Trophoblast cell (in vitro differentiated cells and primary cell): ENCODE measurements around the gene EEF1AKMT2.

Experiments
- DNase-seq, 2 donors: peaks; one replicate each; pipeline ENCODE4 v3.0.0-alpha.2; 2016
- H2AFZ ChIP-seq: 2 replicates; pipeline ENCODE4 v1.6.1; 2013; ENCODE audit warnings: low read length, moderate library complexity, mild to moderate bottlenecking; ENCODE audit not compliant: insufficient read depth, poor library complexity
- H2AK5ac ChIP-seq: 2 replicates; pipeline ENCODE4 v1.6.1; 2013; ENCODE audit warnings: mild to moderate bottlenecking, low read length
- H2BK120ac ChIP-seq: 2 replicates; pipeline ENCODE4 v1.6.1; 2013; ENCODE audit warnings: low read length, mild to moderate bottlenecking, moderate library complexity; ENCODE audit not compliant: insufficient read depth, poor library complexity
- H2BK12ac ChIP-seq: 2 replicates; pipeline ENCODE4 v1.6.1; 2013; ENCODE audit warnings: mild to moderate bottlenecking, low read length, moderate library complexity
- H2BK5ac ChIP-seq: 2 replicates; pipeline ENCODE4 v1.6.1; 2013; ENCODE audit warnings: low read length, low read depth, moderate library complexity, mild to moderate bottlenecking; ENCODE audit not compliant: poor library complexity
- H3K14ac ChIP-seq: 2 replicates; pipeline ENCODE4 v1.6.1; 2013; ENCODE audit warnings: mild to moderate bottlenecking, low read length
- H3K18ac ChIP-seq: 2 replicates; pipeline ENCODE4 v1.6.1; 2013; ENCODE audit warnings: mild to moderate bottlenecking, low read length
- H3K23ac ChIP-seq: 2 replicates; pipeline ENCODE4 v1.6.1; 2013; ENCODE audit warnings: low read length
- H3K27ac ChIP-seq: 2 replicates; pipeline ENCODE4 v1.5.1; 2013; ENCODE audit warnings: low read depth, mild to moderate bottlenecking, inconsistent platforms, low read length, moderate library complexity
- H3K27me3 ChIP-seq: 2 replicates; pipeline ENCODE4 v1.6.1; 2013; ENCODE audit warnings: inconsistent platforms, mild to moderate bottlenecking, low read length, moderate library complexity; ENCODE audit not compliant: insufficient read depth
- H3K36me3 ChIP-seq, 2 experiments: 1 replicate in 1 of 2; 2 replicates in 1 of 2; pipeline ENCODE4 v1.6.1; 2013; ENCODE audit warnings: low read length in 2 of 2, mild to moderate bottlenecking in 2 of 2, moderate library complexity in 1 of 2; ENCODE audit not compliant: insufficient read depth in 2 of 2, control insufficient read depth in 1 of 2
- H3K4ac ChIP-seq: 2 replicates; pipeline ENCODE4 v1.6.1; 2013; ENCODE audit warnings: low read depth, mild to moderate bottlenecking, low read length, moderate library complexity
- H3K4me1 ChIP-seq, 2 experiments: 1 replicate in 1 of 2; 2 replicates in 1 of 2; pipeline ENCODE4 v1.6.1; 2013; ENCODE audit warnings: low read length in 2 of 2, mild to moderate bottlenecking in 2 of 2, moderate library complexity in 1 of 2; ENCODE audit not compliant: insufficient read depth in 2 of 2, control insufficient read depth in 1 of 2
- H3K4me2 ChIP-seq: 2 replicates; pipeline ENCODE4 v1.6.1; 2013; ENCODE audit warnings: inconsistent platforms, mild to moderate bottlenecking, low read length, moderate library complexity
- H3K4me3 ChIP-seq: 2 replicates; pipeline ENCODE4 v1.5.1; 2013; ENCODE audit warnings: mild to moderate bottlenecking, low read depth, low read length, inconsistent platforms
- H3K79me1 ChIP-seq: one replicate; pipeline ENCODE4 v1.6.1; 2013; ENCODE audit warnings: low read length
- H3K79me2 ChIP-seq: 2 replicates; pipeline ENCODE4 v1.6.1; 2013; ENCODE audit warnings: low read length, mild to moderate bottlenecking; ENCODE audit not compliant: control insufficient read depth, insufficient read depth, poor library complexity
- H3K9ac ChIP-seq: 2 replicates; pipeline ENCODE4 v1.6.1; 2013; ENCODE audit warnings: mild to moderate bottlenecking, low read length
- H3K9me3 ChIP-seq: 2 replicates; pipeline ENCODE4 v1.6.1; 2013; ENCODE audit warnings: low read depth, mild to moderate bottlenecking, control low read depth, inconsistent platforms, low read length; ENCODE audit not compliant: insufficient read depth
- H4K12ac ChIP-seq: 2 replicates; pipeline ENCODE4 v1.6.1; 2013; ENCODE audit warnings: low read depth, mild to moderate bottlenecking, low read length, moderate library complexity
- H4K8ac ChIP-seq: 2 replicates; pipeline ENCODE4 v1.6.1; 2013; ENCODE audit warnings: low read depth, mild to moderate bottlenecking, low read length, moderate library complexity
- H4K91ac ChIP-seq: one replicate; pipeline ENCODE4 v1.6.1; 2013; ENCODE audit warnings: low read depth, mild to moderate bottlenecking, low read length, moderate library complexity
- WGBS: extraction: QIAGEN DNeasy Blood & Tissue Kit; methylation state at CpG from one replicate; pipeline ENCODE4 v1.1.7; 2013; ENCODE audit warnings: missing lambda C conversion rate; ENCODE audit not compliant: insufficient read length, insufficient coverage; ENCODE audit errors: extremely low coverage; 5-methylcytosine and 5-hydroxymethylcytosine counted together

Gene EEF1AKMT2

DNA sequence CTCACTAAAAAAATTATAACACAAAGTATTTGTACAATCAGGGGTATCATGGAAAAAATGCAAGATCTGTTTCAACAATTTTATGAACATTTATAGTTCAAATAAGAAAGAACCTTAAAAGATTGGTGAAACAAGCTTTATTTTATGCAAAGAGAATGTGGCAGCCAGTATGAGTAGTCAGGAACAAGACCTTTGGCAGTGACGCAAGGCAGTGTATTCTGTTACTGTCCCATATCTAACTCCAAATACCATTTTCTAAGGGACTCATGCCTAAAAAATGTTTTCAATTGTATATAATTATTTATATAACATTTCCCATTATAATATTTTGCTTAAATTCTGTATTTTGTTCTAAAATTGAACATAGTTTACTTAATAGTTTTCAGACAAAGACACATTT, 28.4 kb downstream of the EEF1AKMT2 start:
- no peaks in the 10 kb centered on the region for H3K27me3 ChIP-seq
- no peak overlapping the region for H3K18ac ChIP-seq

DNA sequence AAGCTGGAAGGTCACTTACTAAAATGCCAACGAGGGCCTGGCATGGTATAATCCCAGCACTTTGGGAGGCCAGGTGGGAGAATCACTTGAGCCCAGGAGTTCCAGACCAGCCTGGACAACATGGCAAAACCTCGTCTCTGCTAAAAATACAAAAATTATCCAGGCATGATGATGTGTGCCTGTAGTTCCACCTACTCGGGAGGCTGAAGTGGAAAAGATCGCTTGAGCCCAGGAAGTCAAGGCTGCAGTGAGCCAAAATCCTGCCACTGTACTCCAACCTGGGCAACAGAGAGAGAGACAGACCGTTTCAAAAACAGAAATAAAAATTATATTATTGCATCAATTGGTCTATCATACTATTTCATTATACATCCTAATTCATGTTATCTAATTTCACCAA, 29.4 kb downstream of the EEF1AKMT2 start:
- no peak overlapping the region for H3K4ac ChIP-seq
- no peak overlapping the region for H2AK5ac ChIP-seq
- no peak overlapping the region for H2BK120ac ChIP-seq
- no peak overlapping the region for H2BK5ac ChIP-seq
- no peak overlapping the region for H3K18ac ChIP-seq
- no peaks in the 10 kb centered on the region for H3K79me1 ChIP-seq
- no peak for DNase-seq
- H3K4me3 ChIP-seq = no peak overlapping the region
- no peak overlapping the region for H4K8ac ChIP-seq
- no peak overlapping the region for H3K4me2 ChIP-seq
- no peaks in the 10 kb centered on the region for H3K27me3 ChIP-seq
- whole genome bisulfite sequencing = no CpG with 5 or more reads among the region's 5 CpGs
- no peak overlapping the region for H3K14ac ChIP-seq
- H3K79me2 ChIP-seq = no peaks in the 10 kb centered on the region
- H2BK12ac ChIP-seq = no peak overlapping the region
- no peak overlapping the region for H3K9ac ChIP-seq
- peaks cover 8 to 15% of the 10 kb centered on the region in 2 experiments for H3K36me3 ChIP-seq
- no peak overlapping the region for H2AFZ ChIP-seq
- H3K27ac ChIP-seq = no peak overlapping the region
- no peak overlapping the region for H4K12ac ChIP-seq
- H4K91ac ChIP-seq = no peak overlapping the region
- H3K23ac ChIP-seq = no peak overlapping the region
- H3K9me3 ChIP-seq = no peaks in the 10 kb centered on the region
- no peaks in the 10 kb centered on the region for H3K4me1 ChIP-seq

More for the DNA sequence above, 28.4 kb downstream of the EEF1AKMT2 start:
- peaks cover 8 to 13% of the 10 kb centered on the region in 2 experiments for H3K36me3 ChIP-seq
- H2BK5ac ChIP-seq = no peak overlapping the region
- DNase-seq = no peak
- no peak overlapping the region for H3K9ac ChIP-seq
- no peak overlapping the region for H2AK5ac ChIP-seq
- no peak overlapping the region for H2BK120ac ChIP-seq
- H4K8ac ChIP-seq = no peak overlapping the region
- no peak overlapping the region for H4K91ac ChIP-seq
- no peak overlapping the region for H3K23ac ChIP-seq
- no peak overlapping the region for H4K12ac ChIP-seq
- no peak overlapping the region for H3K4me2 ChIP-seq
- H3K4me3 ChIP-seq = no peak overlapping the region
- H3K14ac ChIP-seq = no peak overlapping the region
- H3K27ac ChIP-seq = no peak overlapping the region
- no peak overlapping the region for H3K4ac ChIP-seq
- no peak overlapping the region for H2BK12ac ChIP-seq
- H3K79me2 ChIP-seq = no peaks in the 10 kb centered on the region
- no peaks in the 10 kb centered on the region for H3K4me1 ChIP-seq
- H3K9me3 ChIP-seq = no peaks in the 10 kb centered on the region
- no peaks in the 10 kb centered on the region for H3K79me1 ChIP-seq
- H2AFZ ChIP-seq = no peak overlapping the region
- no CpG with 5 or more reads among the region's 1 CpG for WGBS

- H2BK12ac ChIP-seq = no peak overlapping the region
- H3K79me1 ChIP-seq = no peaks in the 10 kb centered on the region
- no peak overlapping the region for H3K9ac ChIP-seq
- no peak overlapping the region for H3K4me3 ChIP-seq
- H2BK120ac ChIP-seq = no peak overlapping the region
- no peak overlapping the region for H3K4me2 ChIP-seq
- no peaks in the 10 kb centered on the region for H3K79me2 ChIP-seq
- no peak overlapping the region for H3K23ac ChIP-seq
- no CpG with 5 or more reads among the region's 5 CpGs for WGBS
- no peak overlapping the region for H2AFZ ChIP-seq
- no peaks in the 10 kb centered on the region for H3K4me1 ChIP-seq
- no peak overlapping the region for H2AK5ac ChIP-seq
- H3K27ac ChIP-seq = no peak overlapping the region
- no peak overlapping the region for H4K12ac ChIP-seq
- H3K18ac ChIP-seq = no peak overlapping the region
- no peaks in the 10 kb centered on the region for H3K27me3 ChIP-seq
- no peak overlapping the region for H4K8ac ChIP-seq
- DNase-seq = no peak
- no peak overlapping the region for H3K4ac ChIP-seq
- H3K36me3 ChIP-seq = peaks cover 5 to 11% of the 10 kb centered on the region in 2 experiments
- no peak overlapping the region for H3K14ac ChIP-seq
- H4K91ac ChIP-seq = no peak overlapping the region
- no peaks in the 10 kb centered on the region for H3K9me3 ChIP-seq
- H2BK5ac ChIP-seq = no peak overlapping the region
Measured at GRCh38 chr10:124756156-124756903, 35.4 kb downstream of the EEF1AKMT2 start.

GRCh38 chr10:124755581-124755980, 36.1 kb downstream of the EEF1AKMT2 start:
- no peaks in the 10 kb centered on the region for H3K79me2 ChIP-seq
- H3K27me3 ChIP-seq = no peaks in the 10 kb centered on the region
- H3K79me1 ChIP-seq = no peaks in the 10 kb centered on the region
- H2AK5ac ChIP-seq = no peak overlapping the region
- WGBS = no CpG with 5 or more reads among the region's 2 CpGs
- no peak overlapping the region for H4K8ac ChIP-seq
- H3K4me2 ChIP-seq = no peak overlapping the region
- no peak overlapping the region for H3K18ac ChIP-seq
- H3K4ac ChIP-seq = no peak overlapping the region
- no peak overlapping the region for H3K27ac ChIP-seq
- no peak overlapping the region for H4K12ac ChIP-seq
- peaks cover 2 to 6% of the 10 kb centered on the region in 2 experiments for H3K36me3 ChIP-seq
- no peaks in the 10 kb centered on the region for H3K9me3 ChIP-seq
- no peak overlapping the region for H4K91ac ChIP-seq
- no peak overlapping the region for H3K4me3 ChIP-seq
- H2AFZ ChIP-seq = no peak overlapping the region
- no peaks in the 10 kb centered on the region for H3K4me1 ChIP-seq
- H3K14ac ChIP-seq = no peak overlapping the region
- no peak overlapping the region for H2BK5ac ChIP-seq
- no peak overlapping the region for H3K9ac ChIP-seq
- H3K23ac ChIP-seq = no peak overlapping the region
- no peak for DNase-seq
- no peak overlapping the region for H2BK120ac ChIP-seq
- H2BK12ac ChIP-seq = no peak overlapping the region
